Measurements from ENCODE around the gene SPHKAP.

DNA sequence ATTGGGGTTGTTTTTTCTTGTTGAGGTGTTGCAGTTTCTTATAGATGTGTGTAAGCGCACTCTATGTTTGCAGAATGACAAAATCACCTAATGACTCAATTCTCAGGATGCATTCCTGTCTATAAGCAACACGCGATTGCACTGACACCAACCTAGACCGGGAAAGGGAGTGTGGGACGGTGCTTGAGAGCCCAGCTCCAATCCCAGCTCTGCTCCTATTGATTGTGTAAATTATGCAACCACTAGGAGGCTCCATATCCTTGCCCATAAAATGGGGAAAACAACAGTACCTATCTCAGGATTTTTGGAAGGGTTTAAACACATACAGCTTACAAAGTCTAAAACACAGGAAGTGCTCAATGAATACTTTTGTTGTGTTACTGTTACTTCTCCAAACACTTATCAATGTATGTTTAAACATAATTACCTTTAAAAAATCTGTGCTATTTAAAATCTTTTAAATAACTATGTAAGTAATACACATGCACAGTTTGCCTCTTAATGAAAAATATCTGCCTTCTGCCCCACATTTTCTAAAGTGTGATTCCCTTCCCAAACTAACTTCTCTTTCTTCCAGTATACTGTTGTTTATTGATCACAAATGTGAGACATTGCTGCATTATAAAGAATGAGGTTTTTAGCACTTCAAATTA is 132.5 kb downstream of the SPHKAP start:
- TF ChIP-seq POLR2A (IDR thresholded peaks at IDR 0.05; ENCODE audit: low read depth, low read length) = no peak
- TF ChIP-seq POLR2AphosphoS5 (IDR thresholded peaks at IDR 0.05; ENCODE audit: low read depth, low read length) = no peak
